Muscle of leg (tissue), 11 donors: ENCODE data around the gene KLRF1. TPM values are rescaled to one million over a fixed set of nuclear protein-coding genes. Genes with fewer than 3 reads are reported as not detected.

Source experiments
- DNase-seq: peaks from one replicate; pipeline ENCODE4 v3.0.0; 2013
- H3K27ac ChIP-seq: one replicate; pipeline ENCODE4 v1.5.1; 2013; ENCODE audit warnings: mild to moderate bottlenecking, low read length, control low read depth
- H3K27me3 ChIP-seq: one replicate; pipeline ENCODE4 v1.6.1; 2013; ENCODE audit warnings: low read length; ENCODE audit not compliant: control insufficient read depth, insufficient read depth
- H3K36me3 ChIP-seq: one replicate; pipeline ENCODE4 v1.6.1; 2013; ENCODE audit warnings: low read length; ENCODE audit not compliant: control insufficient read depth, insufficient read depth
- H3K4me1 ChIP-seq: one replicate; pipeline ENCODE4 v1.6.1; 2013; ENCODE audit warnings: low read length; ENCODE audit not compliant: control insufficient read depth, insufficient read depth
- H3K4me3 ChIP-seq: one replicate; pipeline ENCODE4 v1.5.1; 2013; ENCODE audit warnings: low read length, control low read depth
- H3K9me3 ChIP-seq: replicated peaks from 2 replicates; pipeline ENCODE4 v1.6.1; 2013; ENCODE audit warnings: low read depth, low read length; ENCODE audit not compliant: control insufficient read depth
- WGBS: methylation state at CpG from one replicate; pipeline ENCODE4 v1.1.5; 2013; ENCODE audit warnings: missing lambda C conversion rate; ENCODE audit not compliant: insufficient coverage; 5-methylcytosine and 5-hydroxymethylcytosine counted together
- polyA plus RNA-seq, 8 donors: library from polyadenylated mRNA; unstranded; fragments of 120-200 nt; gene quantifications; one replicate each; pipeline versions ENCODE4 v1.2.1 to v1.2.3, GENCODE V29; 2013; ENCODE audit warnings: inconsistent platforms in 1 of 8, low replicate concordance in 1 of 8; ENCODE audit not compliant: insufficient read length in 8 of 8, insufficient read depth in 1 of 8
- total RNA-seq: library from RNA; stranded (reverse); fragments of 120-200 nt; gene quantifications from one replicate; pipeline ENCODE4 v1.2.4, GENCODE V29; 2013

KLRF1 gene
- total and polyA plus RNA-seq, 9 donors, result 0.17 to 0.38 (median 0.25) TPM; not detected in 2

DNA sequence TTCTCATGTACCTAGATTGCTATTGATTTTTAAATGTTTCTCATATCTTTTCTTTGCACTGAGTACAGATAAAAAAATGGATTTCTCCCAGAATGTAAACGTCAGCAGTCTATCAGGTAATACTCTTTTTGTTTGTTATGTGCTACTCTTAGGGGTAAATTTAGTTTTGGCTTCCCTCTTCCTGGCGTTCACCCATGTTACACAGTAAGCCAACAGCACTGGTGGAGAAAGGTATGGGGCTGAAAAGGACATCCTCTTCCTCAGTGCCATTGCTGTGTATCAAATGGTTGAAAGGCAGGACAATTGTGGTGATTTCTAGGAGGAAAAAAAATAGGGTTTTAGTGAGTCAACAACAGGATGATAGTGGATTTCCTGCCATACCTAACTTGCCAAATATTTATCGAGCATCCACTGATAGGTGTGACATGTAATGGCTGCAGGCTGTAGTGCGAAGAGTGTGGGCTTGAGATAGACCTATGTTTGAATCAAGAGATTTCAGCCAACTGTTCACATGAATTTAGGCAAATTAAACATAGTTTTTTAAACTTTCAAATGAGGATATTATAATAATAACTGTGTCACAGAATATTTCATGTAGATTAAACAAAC, 61.5 kb downstream of the KLRF1 start:
- no CpG with 5 or more reads among the region's 4 CpGs for WGBS
- Histone ChIP-seq H3K36me3 (no peaks in the 10 kb centered on the region), H3K4me1 (no peaks in the 10 kb centered on the region)

More for the DNA sequence above, 61.5 kb downstream of the KLRF1 start:
- Histone ChIP-seq H3K27me3 (no peaks in the 10 kb centered on the region), H3K9me3 (no peaks in the 10 kb centered on the region), H3K4me3 (no peak overlapping the region), H3K27ac (no peak overlapping the region)
- no peak for DNase-seq

Other genes starting within 250 kb of the KLRF1 start
- gene KLRB1, start 219.6 kb upstream of the KLRF1 start, total RNA-seq, result 0.49 TPM
- gene KLRB1, start 219.6 kb upstream of the KLRF1 start, polyA plus RNA-seq, result under 1 TPM; 0.23 to 0.95 (median 0.52) TPM
- 8.5 TPM for gene CLEC2D, start 157.8 kb upstream of the KLRF1 start, total RNA-seq
- 10 to 100 TPM in 1 of 8 donors, 1 to 10 TPM in 7; 3.9 to 11.4 (median 5.8) TPM for gene CLEC2D, start 157.8 kb upstream of the KLRF1 start, polyA plus RNA-seq
- 0.18 TPM for gene CLECL1, start 94.4 kb upstream of the KLRF1 start, total RNA-seq
- gene CLECL1, start 94.4 kb upstream of the KLRF1 start, polyA plus RNA-seq, result under 1 TPM in 2 of 8 donors, not detected in 6; 0.26 to 0.35 TPM
- 0.93 TPM for gene CD69, start 66.6 kb upstream of the KLRF1 start, total RNA-seq
- 1 to 10 TPM in 2 of 8 donors, under 1 TPM in 6; 0.34 to 1.8 (median 0.73) TPM for gene CD69, start 66.6 kb upstream of the KLRF1 start, polyA plus RNA-seq
- 4.4 TPM for gene CLEC2B, start 41.9 kb downstream of the KLRF1 start, total RNA-seq
- gene CLEC2B, start 41.9 kb downstream of the KLRF1 start, polyA plus RNA-seq, result 1 to 10 TPM in 6 of 8 donors, under 1 TPM in 2; 0.79 to 1.9 (median 1.4) TPM
- gene KLRF2, start 54.0 kb downstream of the KLRF1 start, total RNA-seq, result not detected
- not detected for gene KLRF2, start 54.0 kb downstream of the KLRF1 start, polyA plus RNA-seq
- not detected for gene CLEC2A, start 104.9 kb downstream of the KLRF1 start, total RNA-seq
- under 1 TPM in 1 of 8 donors, not detected in 7; 0.36 TPM for gene CLEC2A, start 104.9 kb downstream of the KLRF1 start, polyA plus RNA-seq
- 0.13 TPM for gene CLEC12A, start 143.9 kb downstream of the KLRF1 start, total RNA-seq
- gene CLEC12A, start 143.9 kb downstream of the KLRF1 start, polyA plus RNA-seq, result under 1 TPM; 0.26 to 0.95 (median 0.56) TPM
- gene CLEC1B, start 171.6 kb downstream of the KLRF1 start, total RNA-seq, result 0.13 TPM
- gene CLEC1B, start 171.6 kb downstream of the KLRF1 start, polyA plus RNA-seq, result under 1 TPM in 6 of 8 donors, not detected in 2; 0.08 to 0.48 (median 0.32) TPM
- not detected for gene CLEC12B, start 183.1 kb downstream of the KLRF1 start, total RNA-seq
- gene CLEC12B, start 183.1 kb downstream of the KLRF1 start, polyA plus RNA-seq, result under 1 TPM in 1 of 8 donors, not detected in 7; 0.11 TPM
- 0.18 TPM for gene CLEC9A, start 203.2 kb downstream of the KLRF1 start, total RNA-seq
- gene CLEC9A, start 203.2 kb downstream of the KLRF1 start, polyA plus RNA-seq, result under 1 TPM in 7 of 8 donors, not detected in 1; 0.11 to 0.45 (median 0.19) TPM